ENCODE measurements around the gene LDLRAP1. TPM values are rescaled to one million over a fixed set of nuclear protein-coding genes. Genes with fewer than 3 reads are reported as not detected.

LDLRAP1 gene
- total and polyA plus RNA-seq, 4 donors, result 6.8 to 24.1 (median 9.9) TPM

- peaks cover 18% of the 10 kb centered on the region for H3K4me1 ChIP-seq (ENCODE audit: control insufficient read depth, insufficient read depth, low read length)
- no peak overlapping the region for H3K4me3 ChIP-seq (ENCODE audit: low read depth, low read length)
- H3K27ac ChIP-seq (ENCODE audit: low read depth, low read length), result no peak overlapping the region
- no peaks in the 10 kb centered on the region for H3K9me3 ChIP-seq (ENCODE audit: control insufficient read depth, insufficient read depth, low read length)
- no peaks in the 10 kb centered on the region for H3K27me3 ChIP-seq (ENCODE audit: control insufficient read depth, insufficient read depth, low read length)
- no peaks in the 10 kb centered on the region for H3K36me3 ChIP-seq (ENCODE audit: control insufficient read depth, insufficient read depth, low read length)
- 92% methylated on average over 10 of the region's 11 CpGs for WGBS (ENCODE audit: insufficient coverage)
- DNase-seq (ENCODE audit: low read depth in 4 of 6, low spot score in 6 of 6), result no peak
Measured at GRCh38 chr1:25553749-25554429, 10.5 kb downstream of the LDLRAP1 start.

- no peak for DNase-seq (ENCODE audit: low read depth in 4 of 6, low spot score in 6 of 6)
- Histone ChIP-seq H3K4me1 (ENCODE audit: control insufficient read depth, insufficient read depth, low read length) (peaks cover 19% of the 10 kb centered on the region), H3K9me3 (ENCODE audit: control insufficient read depth, insufficient read depth, low read length) (no peaks in the 10 kb centered on the region), H3K4me3 (ENCODE audit: low read depth, low read length) (no peak overlapping the region), H3K36me3 (ENCODE audit: control insufficient read depth, insufficient read depth, low read length) (peaks cover 3% of the 10 kb centered on the region), H3K27ac (ENCODE audit: low read depth, low read length) (no peak overlapping the region), H3K27me3 (ENCODE audit: control insufficient read depth, insufficient read depth, low read length) (no peaks in the 10 kb centered on the region)
- 92% methylated on average over 3 of the region's 3 CpGs for WGBS (ENCODE audit: insufficient coverage)
Measured at GRCh38 chr1:25554430-25554780, 11.0 kb downstream of the LDLRAP1 start.

GRCh38 chr1:25554886-25555752 lies 11.7 kb downstream of the LDLRAP1 start:
- no peak overlapping the region for H3K4me3 ChIP-seq (ENCODE audit: low read depth, low read length)
- DNase-seq (ENCODE audit: low read depth in 4 of 6, low spot score in 6 of 6), result no peak
- H3K9me3 ChIP-seq (ENCODE audit: control insufficient read depth, insufficient read depth, low read length), result no peaks in the 10 kb centered on the region
- H3K36me3 ChIP-seq (ENCODE audit: control insufficient read depth, insufficient read depth, low read length), result peaks cover 3% of the 10 kb centered on the region
- H3K27ac ChIP-seq (ENCODE audit: low read depth, low read length), result no peak overlapping the region
- 92% methylated on average over 8 of the region's 14 CpGs for WGBS (ENCODE audit: insufficient coverage)
- peaks cover 19% of the 10 kb centered on the region for H3K4me1 ChIP-seq (ENCODE audit: control insufficient read depth, insufficient read depth, low read length)
- no peaks in the 10 kb centered on the region for H3K27me3 ChIP-seq (ENCODE audit: control insufficient read depth, insufficient read depth, low read length)

- Histone ChIP-seq H3K36me3 (ENCODE audit: control insufficient read depth, insufficient read depth, low read length) (peaks cover 7% of the 10 kb centered on the region), H3K27ac (ENCODE audit: low read depth, low read length) (no peak overlapping the region), H3K27me3 (ENCODE audit: control insufficient read depth, insufficient read depth, low read length) (no peaks in the 10 kb centered on the region), H3K4me3 (ENCODE audit: low read depth, low read length) (no peak overlapping the region), H3K9me3 (ENCODE audit: control insufficient read depth, insufficient read depth, low read length) (no peaks in the 10 kb centered on the region), H3K4me1 (ENCODE audit: control insufficient read depth, insufficient read depth, low read length) (peaks cover 23% of the 10 kb centered on the region)
- DNase-seq (ENCODE audit: low read depth in 4 of 6, low spot score in 6 of 6), result no peak
- WGBS (ENCODE audit: insufficient coverage), result 97% methylated on average over 3 of the region's 5 CpGs
Measured at GRCh38 chr1:25555753-25556092, 12.3 kb downstream of the LDLRAP1 start.

- no peaks in the 10 kb centered on the region for H3K9me3 ChIP-seq (ENCODE audit: control insufficient read depth, insufficient read depth, low read length)
- 95% methylated on average over 9 of the region's 11 CpGs for WGBS (ENCODE audit: insufficient coverage)
- H3K27ac ChIP-seq (ENCODE audit: low read depth, low read length), result no peak overlapping the region
- peaks cover 24% of the 10 kb centered on the region for H3K4me1 ChIP-seq (ENCODE audit: control insufficient read depth, insufficient read depth, low read length)
- DNase-seq (ENCODE audit: low read depth in 4 of 6, low spot score in 6 of 6), result no peak
- H3K36me3 ChIP-seq (ENCODE audit: control insufficient read depth, insufficient read depth, low read length), result peaks cover 8% of the 10 kb centered on the region
- no peaks in the 10 kb centered on the region for H3K27me3 ChIP-seq (ENCODE audit: control insufficient read depth, insufficient read depth, low read length)
- no peak overlapping the region for H3K4me3 ChIP-seq (ENCODE audit: low read depth, low read length)
Measured at GRCh38 chr1:25556132-25556670, 12.8 kb downstream of the LDLRAP1 start.

GRCh38 chr1:25556791-25557476 lies 13.5 kb downstream of the LDLRAP1 start:
- Histone ChIP-seq H3K4me1 (ENCODE audit: control insufficient read depth, insufficient read depth, low read length) (peaks cover 27% of the 10 kb centered on the region), H3K36me3 (ENCODE audit: control insufficient read depth, insufficient read depth, low read length) (peaks cover 8% of the 10 kb centered on the region), H3K27ac (ENCODE audit: low read depth, low read length) (no peak overlapping the region), H3K27me3 (ENCODE audit: control insufficient read depth, insufficient read depth, low read length) (no peaks in the 10 kb centered on the region), H3K9me3 (ENCODE audit: control insufficient read depth, insufficient read depth, low read length) (no peaks in the 10 kb centered on the region), H3K4me3 (ENCODE audit: low read depth, low read length) (no peak overlapping the region)
- WGBS (ENCODE audit: insufficient coverage), result 90% methylated on average over 10 of the region's 10 CpGs
- DNase-seq (ENCODE audit: low read depth in 4 of 6, low spot score in 6 of 6), result no peak

- Histone ChIP-seq H3K9me3 (ENCODE audit: control insufficient read depth, insufficient read depth, low read length) (no peaks in the 10 kb centered on the region), H3K27ac (ENCODE audit: low read depth, low read length) (no peak overlapping the region), H3K27me3 (ENCODE audit: control insufficient read depth, insufficient read depth, low read length) (no peaks in the 10 kb centered on the region), H3K4me3 (ENCODE audit: low read depth, low read length) (no peak overlapping the region), H3K4me1 (ENCODE audit: control insufficient read depth, insufficient read depth, low read length) (peaks cover 30% of the 10 kb centered on the region), H3K36me3 (ENCODE audit: control insufficient read depth, insufficient read depth, low read length) (peaks cover 11% of the 10 kb centered on the region)
- DNase-seq (ENCODE audit: low read depth in 4 of 6, low spot score in 6 of 6), result no peak
- 67% methylated on average over 5 of the region's 7 CpGs for WGBS (ENCODE audit: insufficient coverage)
Measured at GRCh38 chr1:25557543-25557942, 14.1 kb downstream of the LDLRAP1 start.

- Histone ChIP-seq H3K27me3 (ENCODE audit: control insufficient read depth, insufficient read depth, low read length) (no peaks in the 10 kb centered on the region), H3K9me3 (ENCODE audit: control insufficient read depth, insufficient read depth, low read length) (no peaks in the 10 kb centered on the region), H3K36me3 (ENCODE audit: control insufficient read depth, insufficient read depth, low read length) (peaks cover 24% of the 10 kb centered on the region), H3K4me3 (ENCODE audit: low read depth, low read length) (no peak overlapping the region), H3K27ac (ENCODE audit: low read depth, low read length) (no peak overlapping the region), H3K4me1 (ENCODE audit: control insufficient read depth, insufficient read depth, low read length) (peaks cover 43% of the 10 kb centered on the region)
- WGBS (ENCODE audit: insufficient coverage), result 50% methylated on average over 5 of the region's 6 CpGs
- no peak for DNase-seq (ENCODE audit: low read depth in 4 of 6, low spot score in 6 of 6)
Measured at GRCh38 chr1:25559031-25559430, 15.6 kb downstream of the LDLRAP1 start.

- Histone ChIP-seq H3K27me3 (ENCODE audit: control insufficient read depth, insufficient read depth, low read length) (no peaks in the 10 kb centered on the region), H3K27ac (ENCODE audit: low read depth, low read length) (peak overlapping the region; percentile 22), H3K4me3 (ENCODE audit: low read depth, low read length) (no peak overlapping the region), H3K9me3 (ENCODE audit: control insufficient read depth, insufficient read depth, low read length) (no peaks in the 10 kb centered on the region), H3K4me1 (ENCODE audit: control insufficient read depth, insufficient read depth, low read length) (peaks cover 51% of the 10 kb centered on the region), H3K36me3 (ENCODE audit: control insufficient read depth, insufficient read depth, low read length) (peaks cover 24% of the 10 kb centered on the region)
- DNase-seq (ENCODE audit: low read depth in 4 of 6, low spot score in 6 of 6), result no peak
- WGBS (ENCODE audit: insufficient coverage), result 66% methylated on average over 5 of the region's 9 CpGs
Measured at GRCh38 chr1:25560001-25560400, 16.6 kb downstream of the LDLRAP1 start.
